Fibroblast of skin of left quadriceps (primary cell): ENCODE measurements around the gene CHD9NB.
"Not testable (repeated sequence)": the region's sequence is repeated elsewhere in the genome, so short reads cannot be mapped to it uniquely, and the experiment has no call there.

Source experiments
- DNase-seq, 2 experiments: peaks; one replicate each; pipeline ENCODE4 v3.0.0-alpha.2; 2013; ENCODE audit warnings: low read depth in 2 of 2

The CHD9NB gene

GRCh38 chr16:53057658-53058057, 5.0 kb upstream of the CHD9NB start:
- no peak for DNase-seq

GRCh38 chr16:53056392-53056881, 3.7 kb upstream of the CHD9NB start:
- DNase-seq: no peak

GRCh38 chr16:53055541-53056391, 3.1 kb upstream of the CHD9NB start:
- peak in 1 of 2 experiments; percentile 36 for DNase-seq

- peak; percentile 64 to 65 for DNase-seq
These were observed 2.2 kb upstream of the CHD9NB start, which contains the start of gene CHD9 for GRCh38 chr16:53054670-53055485. CHD9 (plus strand) TSS chr16:53054991; CDS start chr16:53156090, 101,099 bp downstream.

- no peak for DNase-seq
These were observed 1.4 kb upstream of the CHD9NB start for GRCh38 chr16:53053967-53054669.

- DNase-seq: not testable (repeated sequence)
These were observed 1.4 kb downstream of the CHD9NB start for GRCh38 chr16:53051255-53051654.

GRCh38 chr16:53048139-53048915, 4.4 kb downstream of the CHD9NB start:
- DNase-seq: no peak

- DNase-seq: not testable (repeated sequence)
These were observed 5.2 kb downstream of the CHD9NB start for GRCh38 chr16:53047515-53047914.

- DNase-seq: no peak
These were observed 7.1 kb downstream of the CHD9NB start for GRCh38 chr16:53045341-53046220.

- DNase-seq: no peak
These were observed 8.6 kb downstream of the CHD9NB start for GRCh38 chr16:53043986-53044601.

- DNase-seq: no peak
These were observed 9.3 kb downstream of the CHD9NB start for GRCh38 chr16:53043428-53043831.

- no peak for DNase-seq
These were observed 10.4 kb downstream of the CHD9NB start for GRCh38 chr16:53042235-53042701.

- DNase-seq: peak in 1 of 2 experiments; percentile 6
These were observed 11.2 kb downstream of the CHD9NB start for GRCh38 chr16:53041320-53042051.

- no peak for DNase-seq
These were observed 11.9 kb downstream of the CHD9NB start for GRCh38 chr16:53040788-53041187.

- not testable (repeated sequence) for DNase-seq
These were observed 16.0 kb downstream of the CHD9NB start for GRCh38 chr16:53036711-53037110.

GRCh38 chr16:53036066-53036465, 16.6 kb downstream of the CHD9NB start:
- no peak for DNase-seq

- DNase-seq: no peak
These were observed 17.3 kb downstream of the CHD9NB start for GRCh38 chr16:53035176-53035942.

GRCh38 chr16:53034306-53034705, 18.4 kb downstream of the CHD9NB start:
- no peak for DNase-seq
